ENCODE results near the gene FRMD5. TPM values are rescaled to one million over a fixed set of nuclear protein-coding genes. Genes with fewer than 3 reads are reported as not detected.

Gene FRMD5
- total RNA-seq, 2 donors from 2014 or later: 3.6 to 7.0 TPM

- peaks cover 4% of the 10 kb centered on the region for H3K4me1 ChIP-seq (ENCODE audit: control insufficient read depth, insufficient read depth, low read length)
- no peak for TF ChIP-seq CTCF (conservative IDR thresholded peaks at IDR 0.05)
- H3K4me3 Mint-ChIP-seq: no peak overlapping the region
- H3K27me3 Mint-ChIP-seq (ENCODE audit: insufficient read depth): no peaks in the 10 kb centered on the region
- H3K9me3 ChIP-seq (ENCODE audit: control insufficient read depth, low read length): no peaks in the 10 kb centered on the region
- H3K9ac ChIP-seq (ENCODE audit: extremely low read depth, low read length, poor library complexity, severe bottlenecking): no peak overlapping the region
- no peaks in the 10 kb centered on the region for H3K36me3 Mint-ChIP-seq (ENCODE audit: low read depth)
- no peaks in the 10 kb centered on the region for H3K9me3 Mint-ChIP-seq
- no peak overlapping the region for H3K27ac Mint-ChIP-seq
- no peaks in the 10 kb centered on the region for H3K36me3 ChIP-seq (ENCODE audit: control insufficient read depth, insufficient read depth, low read length)
- peaks cover 18% of the 10 kb centered on the region for H3K4me1 Mint-ChIP-seq
- no peaks in the 10 kb centered on the region for H3K27me3 ChIP-seq (ENCODE audit: control insufficient read depth, insufficient read depth, low read length, poor library complexity, severe bottlenecking)
- H3K27ac ChIP-seq (ENCODE audit: low read depth, low read length): no peak overlapping the region
- H3K4me3 ChIP-seq (ENCODE audit: low read length): no peak overlapping the region
- DNase-seq: no peak
Measured at GRCh38 chr15:44158111-44158510, 37.0 kb downstream of the FRMD5 start.

GRCh38 chr15:44157679-44158078 lies 37.4 kb downstream of the FRMD5 start:
- Histone ChIP-seq H3K9ac (ENCODE audit: extremely low read depth, low read length, poor library complexity, severe bottlenecking) (no peak overlapping the region), H3K27ac (ENCODE audit: low read depth, low read length) (no peak overlapping the region), H3K4me1 (ENCODE audit: control insufficient read depth, insufficient read depth, low read length) (peaks cover 4% of the 10 kb centered on the region), H3K27me3 (ENCODE audit: control insufficient read depth, insufficient read depth, low read length, poor library complexity, severe bottlenecking) (no peaks in the 10 kb centered on the region), H3K36me3 (ENCODE audit: control insufficient read depth, insufficient read depth, low read length) (no peaks in the 10 kb centered on the region), H3K4me3 (ENCODE audit: low read length) (no peak overlapping the region), H3K9me3 (ENCODE audit: control insufficient read depth, low read length) (no peaks in the 10 kb centered on the region)
- no peak for TF ChIP-seq CTCF (conservative IDR thresholded peaks at IDR 0.05)
- WGBS, 2 experiments (ENCODE audit: insufficient coverage in 1 of 2, insufficient read length in 1 of 2): 100% methylated on average over 1 of the region's 1 CpG; no CpG with 5 or more reads in 1 of the 2 experiments
- Mint-ChIP-seq H3K4me1 (peaks cover 18% of the 10 kb centered on the region), H3K9me3 (no peaks in the 10 kb centered on the region), H3K36me3 (ENCODE audit: low read depth) (no peaks in the 10 kb centered on the region), H3K27me3 (ENCODE audit: insufficient read depth) (no peaks in the 10 kb centered on the region), H3K27ac (no peak overlapping the region), H3K4me3 (no peak overlapping the region)
- DNase-seq: no peak

- Histone ChIP-seq H3K27ac (ENCODE audit: low read depth, low read length) (no peak overlapping the region), H3K4me3 (ENCODE audit: low read length) (no peak overlapping the region), H3K27me3 (ENCODE audit: control insufficient read depth, insufficient read depth, low read length, poor library complexity, severe bottlenecking) (no peaks in the 10 kb centered on the region), H3K9me3 (ENCODE audit: control insufficient read depth, low read length) (no peaks in the 10 kb centered on the region), H3K9ac (ENCODE audit: extremely low read depth, low read length, poor library complexity, severe bottlenecking) (no peak overlapping the region), H3K36me3 (ENCODE audit: control insufficient read depth, insufficient read depth, low read length) (no peaks in the 10 kb centered on the region), H3K4me1 (ENCODE audit: control insufficient read depth, insufficient read depth, low read length) (no peaks in the 10 kb centered on the region)
- no peak for TF ChIP-seq CTCF (conservative IDR thresholded peaks at IDR 0.05)
- Mint-ChIP-seq H3K4me1 (peaks cover 7% of the 10 kb centered on the region), H3K27me3 (ENCODE audit: insufficient read depth) (no peaks in the 10 kb centered on the region), H3K4me3 (no peak overlapping the region), H3K36me3 (ENCODE audit: low read depth) (no peaks in the 10 kb centered on the region), H3K27ac (no peak overlapping the region), H3K9me3 (no peaks in the 10 kb centered on the region)
- no peak for DNase-seq
- 93 to 96% methylated on average over 4 of the region's 4 CpGs for WGBS, 2 experiments (ENCODE audit: insufficient coverage in 1 of 2, insufficient read length in 1 of 2)
Measured at GRCh38 chr15:44153352-44153751, 41.7 kb downstream of the FRMD5 start.

All from endodermal cell (in vitro differentiated cells).